Fibroblast of skin of abdomen (primary cell): ENCODE data around the gene PPP2R5D.

Experiments
- DNase-seq: peaks from one replicate; pipeline ENCODE4 v3.0.0-alpha.2; 2013

The PPP2R5D gene

DNA sequence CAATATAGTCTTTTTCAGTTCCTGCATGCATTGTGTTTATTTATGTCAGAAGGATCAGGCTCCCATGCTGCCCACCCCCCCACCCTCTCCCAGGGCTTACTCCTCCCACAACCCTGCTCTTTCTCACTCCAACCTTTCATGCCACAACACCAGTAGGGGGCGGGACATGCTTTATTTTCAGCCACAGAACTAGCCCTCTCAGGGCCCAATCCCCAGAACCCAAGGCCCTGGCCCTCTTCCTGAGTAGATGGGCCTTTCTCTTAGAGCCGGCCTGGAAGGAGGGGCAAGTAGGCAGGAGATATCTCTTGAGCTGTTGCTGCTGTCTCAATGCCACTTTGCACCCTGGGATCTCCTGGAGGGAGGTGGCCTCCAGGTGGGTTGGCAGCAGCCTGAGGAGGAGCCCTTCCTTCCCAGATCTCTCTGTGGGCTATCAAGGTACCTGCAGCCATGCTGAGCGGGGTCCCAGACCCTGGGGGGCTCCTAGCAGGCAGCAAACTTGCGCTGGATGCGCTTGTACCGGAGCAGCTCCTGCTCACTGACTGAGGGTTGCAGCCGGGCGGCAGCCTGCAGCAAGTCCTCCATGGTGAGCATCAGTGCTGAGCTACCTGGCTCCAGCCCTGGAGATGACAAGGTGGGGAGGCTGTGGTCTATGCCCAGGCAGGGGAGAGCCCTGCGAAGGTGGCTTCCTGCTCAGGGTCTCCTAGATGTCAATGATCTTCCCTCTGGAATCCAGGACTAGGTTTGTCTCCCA, 20.3 kb upstream of the PPP2R5D start:
- peak; percentile 33 for DNase-seq

DNA sequence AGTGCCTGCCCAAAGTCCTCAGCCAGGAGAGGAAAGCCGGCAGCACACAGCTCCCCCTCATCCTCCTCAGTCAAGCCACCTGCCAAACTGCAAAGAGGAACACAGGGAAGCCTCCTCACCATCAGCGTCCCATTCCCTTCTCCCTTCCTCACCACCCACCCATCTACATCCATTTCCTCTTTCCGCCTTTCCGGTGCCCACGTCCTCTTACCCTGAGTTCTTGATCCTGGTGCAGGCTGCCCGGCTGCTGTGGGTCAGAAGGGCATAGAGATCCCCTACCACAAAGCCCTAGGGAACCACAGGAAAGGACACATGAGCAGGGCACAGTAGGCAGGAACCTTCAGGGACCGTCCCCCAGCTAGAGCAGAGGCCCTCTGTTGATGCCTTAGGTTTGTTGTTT, 17.8 kb upstream of the PPP2R5D start:
- DNase-seq, result no peak

DNA sequence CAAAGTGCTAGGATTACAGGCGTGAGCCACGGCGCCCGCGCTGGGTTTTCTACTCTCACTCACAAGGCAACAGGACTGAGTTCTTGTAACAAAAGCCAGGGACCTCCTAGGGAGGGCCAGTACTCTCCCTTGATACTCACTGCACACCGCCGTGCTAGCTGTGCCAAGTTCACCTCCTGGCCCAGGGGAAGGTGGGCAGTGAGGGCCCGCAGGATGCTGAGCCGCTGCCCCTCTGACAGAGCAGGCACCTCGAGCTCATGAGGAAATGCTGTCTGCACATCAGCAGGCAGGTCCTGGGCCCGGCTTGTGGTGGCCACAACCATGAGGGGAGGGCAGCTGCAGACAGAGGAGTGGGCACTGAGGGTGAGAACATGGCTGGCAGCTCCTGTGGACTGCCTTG, 17.1 kb upstream of the PPP2R5D start:
- no peak for DNase-seq

DNA sequence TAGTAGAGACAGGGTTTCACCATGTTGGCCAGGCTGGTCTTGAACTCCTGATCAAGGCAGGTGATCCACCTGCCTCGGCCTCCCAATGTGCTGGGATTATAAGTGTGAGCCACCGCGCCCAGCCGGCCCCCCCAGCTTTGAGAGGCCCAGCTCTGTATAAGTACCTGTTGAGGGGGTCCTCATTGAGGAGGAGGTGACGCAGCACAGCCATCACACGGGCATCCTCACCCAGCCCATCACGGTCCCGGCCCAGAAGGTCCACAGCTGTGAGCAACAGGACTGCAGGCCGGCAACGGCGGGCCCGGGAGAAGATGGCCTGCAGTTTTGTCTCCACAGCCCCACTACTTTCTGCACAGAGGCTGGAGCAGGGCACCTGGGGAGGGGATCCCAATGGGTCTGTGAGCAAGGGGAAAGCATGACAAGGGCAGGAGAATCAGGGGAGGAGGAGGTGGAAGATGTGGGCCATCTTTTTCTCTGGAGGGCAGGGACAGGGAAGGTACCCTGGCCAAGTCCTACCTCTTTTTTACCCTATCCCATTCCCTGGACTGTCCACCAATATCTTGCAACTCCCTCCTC, 16.2 kb upstream of the PPP2R5D start:
- no peak for DNase-seq

DNA sequence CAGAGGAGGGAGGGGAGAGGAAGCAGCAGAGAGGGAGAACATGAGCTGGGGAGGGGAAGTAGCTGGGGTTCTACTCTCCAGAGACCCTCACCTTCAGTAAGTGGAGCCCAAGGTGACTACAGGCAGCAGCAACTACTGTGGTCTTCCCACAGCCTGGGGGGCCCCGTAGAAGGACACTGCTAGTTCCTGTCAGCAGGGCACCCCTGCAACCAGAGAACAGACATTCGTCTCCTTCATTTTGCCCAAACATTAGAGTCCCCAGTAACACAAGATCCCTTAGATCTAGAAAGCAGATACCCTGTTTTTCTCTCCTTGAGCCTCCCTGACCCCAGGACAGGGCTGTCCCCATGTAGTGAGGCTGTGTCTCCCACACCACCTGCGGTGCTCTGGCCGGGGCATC, 15.6 kb upstream of the PPP2R5D start:
- DNase-seq, result no peak

DNA sequence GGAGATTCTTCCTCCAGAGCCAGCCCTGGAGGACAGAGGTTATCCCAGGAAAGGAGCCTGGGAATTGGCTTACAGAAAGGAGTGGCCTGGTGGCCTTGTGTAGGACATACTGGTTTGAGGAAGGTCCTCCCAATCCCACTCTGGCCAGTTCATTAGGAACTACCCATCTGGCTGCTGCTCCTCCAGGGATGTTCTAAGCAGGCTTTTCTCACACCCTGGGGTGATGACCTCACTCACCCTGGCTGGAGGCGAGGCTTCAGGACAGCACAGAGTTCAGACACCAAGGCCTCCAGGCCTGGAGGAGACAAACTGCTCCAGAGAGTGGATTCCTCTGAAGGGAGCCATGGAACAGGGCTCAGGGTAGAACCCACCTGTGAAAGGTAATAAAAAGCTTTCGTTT, 14.9 kb upstream of the PPP2R5D start:
- no peak for DNase-seq

DNA sequence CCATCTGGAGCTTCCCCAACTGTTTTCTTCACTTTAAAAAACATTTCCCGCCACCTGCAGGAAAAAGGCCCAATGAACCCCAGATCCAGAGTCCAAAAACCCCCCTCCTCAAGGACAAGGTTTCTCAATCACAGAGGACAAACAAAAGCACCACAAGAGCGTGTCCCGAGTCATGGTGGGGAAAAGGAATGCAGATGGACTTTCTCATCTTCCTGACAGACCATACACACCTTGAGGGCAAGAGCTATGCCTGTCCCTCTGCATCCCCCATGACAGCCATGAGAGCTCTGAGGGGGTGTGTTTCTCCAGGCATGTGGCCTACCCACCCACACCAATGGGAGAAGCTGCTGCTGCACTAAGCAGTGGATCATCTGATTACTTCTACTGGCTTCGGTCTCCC, 14.4 kb upstream of the PPP2R5D start:
- no peak for DNase-seq

DNA sequence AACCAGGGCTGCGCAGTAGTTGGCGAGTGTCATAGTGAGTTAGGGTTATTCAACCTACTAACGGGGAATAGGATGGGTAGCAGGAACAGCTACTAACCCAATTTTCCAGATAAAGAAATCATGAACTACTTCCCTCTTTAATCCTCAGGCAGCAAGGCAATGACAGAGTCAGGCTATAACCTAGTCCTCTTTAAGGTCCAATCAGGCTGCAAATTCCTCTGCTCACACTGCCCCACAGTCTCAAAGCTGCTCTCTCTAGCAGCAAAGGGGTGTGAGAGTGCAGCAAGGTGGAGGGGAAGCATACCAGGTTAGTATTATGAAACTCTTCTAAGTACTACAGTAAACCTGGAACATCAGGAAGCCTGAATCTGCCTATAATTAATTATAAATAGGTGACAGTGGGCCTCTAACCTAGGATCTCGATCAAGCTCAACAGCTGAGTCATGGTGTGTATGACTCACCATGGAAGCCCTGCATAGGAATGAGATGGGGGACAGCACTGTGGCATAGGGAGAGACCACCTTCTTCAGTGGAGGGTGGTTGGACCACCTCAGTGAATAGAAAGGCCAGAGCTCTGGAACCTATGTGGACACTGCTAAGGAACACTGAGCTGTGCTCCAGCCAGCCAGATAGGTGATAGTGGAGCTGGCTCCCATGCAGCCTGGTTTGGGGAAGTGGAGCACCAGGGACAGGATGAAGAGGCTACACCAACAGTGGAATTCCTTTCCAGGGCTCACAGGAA, 13.3 kb upstream of the PPP2R5D start:
- peak; percentile 28 for DNase-seq

DNA sequence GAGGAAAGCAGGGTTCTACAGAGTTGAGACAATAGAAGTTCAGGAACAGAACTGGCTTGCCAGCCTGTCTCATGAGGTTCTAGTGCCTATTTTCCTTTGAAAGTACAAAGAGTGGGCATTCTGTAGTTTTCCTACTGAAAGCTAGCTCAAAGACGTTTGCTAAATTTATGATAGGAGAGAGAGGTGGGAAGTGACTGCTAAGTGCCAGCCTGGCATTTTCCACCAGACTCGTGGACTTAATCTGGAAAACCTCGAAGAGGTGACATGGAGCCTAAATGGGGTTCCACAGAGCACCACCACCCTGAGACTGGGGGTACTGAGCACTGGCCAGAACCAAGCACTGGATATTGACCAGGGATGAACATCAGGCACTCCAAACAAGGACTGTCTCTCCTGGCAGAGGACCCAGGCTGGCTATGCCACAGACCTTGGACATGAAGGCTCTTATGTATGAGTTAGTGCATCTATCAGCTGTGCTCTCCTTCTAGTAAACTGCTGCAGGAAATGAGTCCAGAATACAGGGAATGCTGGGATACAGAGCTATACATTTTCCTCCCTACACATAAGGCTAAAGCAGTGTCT, 12.5 kb upstream of the PPP2R5D start:
- DNase-seq, result no peak

DNA sequence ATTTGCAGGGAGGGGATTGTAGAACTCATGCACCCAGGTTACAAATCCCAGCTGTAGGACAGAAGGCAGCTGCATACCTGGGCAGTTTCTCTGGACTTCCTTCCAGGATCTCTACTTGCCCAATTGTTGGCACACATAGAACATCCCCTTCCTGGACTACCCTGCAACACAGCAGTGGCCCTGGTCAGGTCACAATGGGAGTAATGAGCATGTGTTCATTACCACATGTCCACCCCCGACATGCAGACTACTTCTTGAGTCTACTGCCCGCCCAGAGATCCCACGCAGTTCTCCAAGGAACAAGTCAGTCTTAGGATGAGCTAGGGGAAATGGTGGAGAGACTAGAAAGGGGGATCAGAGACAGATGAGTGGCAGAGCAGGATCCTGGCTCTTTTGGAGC, 10.4 kb upstream of the PPP2R5D start:
- no peak for DNase-seq

DNA sequence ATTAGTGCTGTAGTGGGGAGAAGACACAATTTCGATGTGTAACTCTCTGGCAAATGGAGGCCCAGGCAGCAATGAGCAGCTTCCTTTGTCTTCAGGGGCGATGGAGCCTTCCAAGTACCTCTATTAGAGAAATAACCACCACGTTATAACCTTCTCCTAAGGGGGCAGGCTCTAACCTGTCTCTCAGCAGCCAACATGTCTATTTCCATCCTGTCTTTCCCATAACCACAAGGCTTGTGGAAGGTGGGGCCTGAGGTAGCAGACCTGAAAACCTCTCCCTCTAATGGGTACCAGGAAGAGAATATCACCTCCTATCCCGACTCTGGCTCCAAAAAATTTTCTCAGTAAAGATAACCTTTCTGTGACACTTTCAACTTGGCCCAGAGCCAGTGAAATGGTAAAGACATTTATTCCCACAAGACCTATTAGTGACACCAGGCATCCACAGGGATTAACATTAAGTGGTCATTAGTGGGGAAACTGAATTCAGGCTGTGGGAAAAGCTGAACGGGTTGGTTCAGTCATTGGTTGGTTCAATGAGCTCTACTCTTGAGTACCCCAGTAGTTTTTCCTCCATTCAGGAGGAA, 9.4 kb upstream of the PPP2R5D start:
- DNase-seq, result no peak

DNA sequence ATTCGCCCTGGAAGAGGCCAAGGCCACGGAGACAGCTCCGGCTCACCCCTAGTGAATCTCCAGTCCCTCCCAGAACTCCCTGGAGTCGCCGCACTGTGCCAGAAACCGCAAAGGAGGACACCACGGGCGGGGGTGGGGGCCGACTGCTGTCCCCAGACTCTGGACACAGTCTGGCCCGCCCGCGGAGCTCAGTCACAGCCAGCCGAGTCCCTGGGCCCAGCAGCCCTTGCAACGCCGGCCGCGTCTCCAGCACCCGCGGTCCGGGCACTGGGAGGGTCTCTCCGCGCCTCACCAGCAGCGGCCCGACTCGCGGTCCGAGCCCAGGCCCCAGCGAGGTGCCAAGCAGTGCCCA, 5.9 kb upstream of the PPP2R5D start:
- DNase-seq, result no peak

DNA sequence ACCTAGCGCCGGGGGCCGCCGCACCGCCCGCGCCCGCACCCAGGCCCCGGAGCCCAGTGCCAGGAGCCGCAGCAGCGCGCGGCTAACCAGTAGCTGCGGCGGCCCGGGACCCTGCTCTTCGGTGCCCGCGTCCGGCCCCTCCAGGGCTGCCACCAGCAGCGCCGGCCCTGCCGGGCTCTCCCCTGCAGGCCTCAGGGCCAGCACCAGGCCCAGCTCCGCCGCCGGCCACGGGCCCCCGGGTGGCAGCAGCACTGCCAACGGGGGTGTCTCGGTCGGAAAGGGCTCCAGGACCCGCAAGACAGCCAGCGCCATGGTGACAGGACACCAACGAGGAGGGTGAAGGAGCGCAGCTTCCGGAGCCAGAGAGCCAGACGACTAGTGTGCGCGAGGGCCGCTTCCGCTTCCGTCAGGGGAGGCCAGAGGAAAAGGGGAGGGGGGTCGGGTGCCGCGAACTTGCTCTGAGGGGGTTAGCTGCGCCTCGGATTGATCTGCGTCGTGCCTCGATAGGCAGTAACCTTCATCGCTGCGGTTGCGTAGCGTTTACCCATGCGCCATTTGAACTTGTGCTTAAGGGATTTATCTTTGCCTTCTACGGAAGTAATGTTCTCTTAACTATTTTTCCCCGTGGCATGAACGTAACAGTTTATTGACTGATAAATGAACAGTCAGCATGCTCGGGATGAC, 5.4 kb upstream of the PPP2R5D start, which contains the start of gene PEX6:
Gene PEX6 (minus strand): TSS at position 343 of the 684 bp plus-strand sequence. CDS start 31 bp downstream, at position 312.
- peak; percentile 87 for DNase-seq

DNA sequence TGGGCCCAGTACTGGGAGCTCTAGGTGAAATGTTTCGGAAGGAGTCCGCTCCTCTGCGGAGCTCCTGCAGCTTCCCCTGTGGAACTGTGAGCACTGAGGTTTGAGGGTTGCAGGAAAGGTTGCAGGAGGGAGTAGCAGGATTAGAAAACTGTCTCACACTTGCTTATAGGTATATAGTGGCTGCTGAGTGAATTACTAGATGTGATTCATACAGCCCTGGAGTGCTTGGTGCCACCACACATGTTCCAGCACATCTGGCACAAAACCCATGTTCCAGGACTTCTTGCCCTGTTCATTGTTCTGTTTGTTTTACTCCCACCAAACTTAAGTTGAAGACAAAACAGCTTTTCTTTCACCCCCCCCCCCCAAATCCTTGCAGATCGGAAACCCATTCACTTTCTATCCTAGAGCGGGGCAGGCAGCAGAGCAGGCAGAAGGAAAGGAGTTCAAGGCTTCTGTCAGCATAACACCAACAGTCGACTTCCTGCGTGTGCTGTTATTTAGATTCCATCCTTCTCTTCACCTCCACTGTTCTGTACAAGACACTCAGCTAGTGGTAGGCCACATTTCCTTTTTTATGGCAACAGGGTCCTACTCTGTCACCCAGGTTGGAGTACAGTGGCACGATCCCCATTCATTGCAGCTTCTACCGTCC, 4.7 kb upstream of the PPP2R5D start:
- peak; percentile 22 for DNase-seq

DNA sequence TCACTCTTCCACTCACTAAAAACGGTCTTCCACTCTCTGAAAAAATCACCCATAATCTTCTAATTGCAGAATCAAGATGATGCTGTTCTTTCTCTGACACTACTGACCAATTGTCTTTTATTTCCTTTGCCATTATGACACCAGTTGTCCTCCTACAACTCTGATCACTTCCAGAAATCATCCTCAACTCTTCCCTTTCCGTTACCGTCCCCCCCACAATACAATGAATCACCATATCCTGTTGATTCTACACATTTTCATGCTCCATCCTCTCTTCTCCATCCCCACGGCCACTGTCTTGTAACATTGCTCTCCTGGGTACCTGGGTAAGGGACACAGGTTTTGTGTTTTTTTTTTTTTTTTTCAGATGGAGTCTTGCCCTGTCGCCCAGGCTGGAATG, 2.5 kb upstream of the PPP2R5D start:
- DNase-seq, result no peak

DNA sequence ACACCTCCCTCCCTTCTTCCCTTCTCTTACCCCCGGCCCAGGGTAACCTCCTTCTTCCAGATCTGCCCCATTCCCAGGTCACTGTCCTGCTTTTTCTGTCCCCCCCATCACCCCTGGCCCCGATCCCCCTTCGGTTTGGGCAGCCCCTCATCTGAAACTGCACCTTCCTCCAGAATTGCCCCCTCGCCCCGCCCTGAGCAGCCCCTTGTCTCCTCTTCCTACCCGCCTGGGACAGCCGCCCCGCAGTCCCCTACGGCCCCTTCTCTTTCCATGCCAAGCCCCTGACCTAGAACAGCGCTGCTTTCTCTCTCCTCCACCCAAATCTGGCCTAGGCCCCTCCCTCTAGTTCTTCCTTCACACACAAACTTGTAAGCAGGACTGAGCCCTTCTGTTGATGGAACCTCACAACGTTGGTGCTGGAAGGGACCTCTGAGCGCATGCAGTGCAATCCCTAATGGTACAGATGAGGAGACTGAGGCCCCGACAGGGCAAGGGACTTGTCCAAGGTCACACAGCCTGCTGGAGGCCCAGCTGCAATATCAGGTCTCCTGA, 630 bp downstream of the PPP2R5D start:
- no peak for DNase-seq

DNA sequence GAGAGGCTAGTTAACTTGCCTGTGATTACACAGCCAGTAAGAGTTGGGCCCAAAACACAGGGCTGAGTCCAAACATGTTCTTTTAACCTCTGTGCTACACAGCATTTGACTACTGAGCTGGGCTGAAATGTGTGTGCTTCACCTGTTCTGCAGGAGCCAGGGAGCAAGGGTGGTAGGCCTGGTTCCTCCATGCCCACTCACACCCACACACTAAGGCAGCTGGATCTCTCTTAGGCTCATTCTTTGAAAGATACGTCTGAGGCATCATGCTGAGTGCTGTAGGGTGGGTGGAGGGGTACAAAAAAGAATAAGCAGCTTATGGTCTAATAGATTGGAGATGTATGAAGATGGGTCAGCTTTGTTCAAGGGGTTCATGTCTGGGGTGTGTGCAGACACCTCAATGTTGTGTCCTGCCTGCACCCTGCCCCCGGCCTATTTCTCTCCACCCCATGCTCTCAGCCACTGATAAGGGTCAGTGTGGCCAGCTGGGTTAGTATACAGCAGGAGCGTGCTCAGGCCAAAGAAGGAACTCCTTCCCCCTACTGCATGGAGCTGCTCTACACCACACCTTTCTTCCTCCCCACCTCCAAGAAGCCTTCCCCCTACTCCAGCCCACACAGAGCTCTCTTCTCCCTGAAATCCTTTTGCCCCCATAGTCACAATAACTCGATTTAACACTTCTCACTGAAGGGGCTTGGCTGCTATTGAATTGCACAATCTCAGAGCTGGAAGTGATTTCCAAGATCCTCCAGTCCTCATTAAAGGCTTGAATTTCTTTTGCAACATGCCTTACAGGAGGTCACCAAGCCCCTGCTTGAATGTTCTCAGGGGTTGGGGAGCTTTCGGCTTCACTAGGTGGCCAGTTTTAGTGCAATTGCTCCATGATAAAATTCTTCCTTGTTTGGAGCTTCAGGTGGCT, 3.4 kb downstream of the PPP2R5D start:
- DNase-seq, result no peak

DNA sequence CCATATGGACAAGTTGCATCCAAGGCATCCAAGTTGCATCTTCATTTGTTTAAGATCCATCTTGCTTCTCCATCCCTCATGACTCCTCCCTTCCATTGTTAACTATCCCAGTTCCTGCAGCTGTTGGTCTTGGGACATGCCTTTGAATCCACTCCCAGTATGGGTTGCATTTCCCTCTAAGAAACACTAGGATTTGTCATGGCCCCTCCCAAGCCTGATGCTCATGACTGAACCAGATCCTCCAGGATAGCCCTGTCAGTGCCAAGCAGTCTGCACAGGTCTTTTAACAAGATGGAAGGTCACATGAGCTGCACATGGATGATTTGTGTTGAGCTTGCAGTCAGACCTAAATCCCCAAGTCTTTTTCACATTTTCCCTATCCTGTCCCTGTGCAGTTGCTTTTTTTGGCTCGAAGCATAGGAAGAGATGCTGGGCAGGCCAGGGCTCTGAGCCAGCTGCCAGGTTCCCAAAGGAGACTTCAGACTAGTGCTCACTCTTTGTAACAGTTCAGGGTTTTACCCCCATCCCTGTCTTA, 4.2 kb downstream of the PPP2R5D start:
- no peak for DNase-seq

DNA sequence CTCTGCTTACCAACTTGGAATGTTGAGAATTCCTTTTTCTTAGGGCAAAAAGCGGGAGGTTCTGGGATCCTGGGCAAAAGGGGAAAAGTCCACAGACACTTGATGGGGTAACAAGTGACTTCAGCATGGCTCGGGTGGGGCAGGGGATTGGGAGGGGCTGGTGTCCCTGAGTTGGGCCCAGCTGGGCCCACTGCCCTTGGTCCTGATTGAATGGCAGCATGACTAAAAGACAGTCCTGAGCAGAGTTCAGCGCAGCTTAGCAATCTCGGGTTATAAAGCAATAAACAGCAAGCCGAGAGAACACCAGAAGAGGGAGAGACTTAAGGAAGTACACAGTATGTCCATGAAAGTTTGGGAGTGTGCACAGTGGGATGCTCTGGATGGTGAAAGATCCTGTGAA, 5.6 kb downstream of the PPP2R5D start:
- no peak for DNase-seq

DNA sequence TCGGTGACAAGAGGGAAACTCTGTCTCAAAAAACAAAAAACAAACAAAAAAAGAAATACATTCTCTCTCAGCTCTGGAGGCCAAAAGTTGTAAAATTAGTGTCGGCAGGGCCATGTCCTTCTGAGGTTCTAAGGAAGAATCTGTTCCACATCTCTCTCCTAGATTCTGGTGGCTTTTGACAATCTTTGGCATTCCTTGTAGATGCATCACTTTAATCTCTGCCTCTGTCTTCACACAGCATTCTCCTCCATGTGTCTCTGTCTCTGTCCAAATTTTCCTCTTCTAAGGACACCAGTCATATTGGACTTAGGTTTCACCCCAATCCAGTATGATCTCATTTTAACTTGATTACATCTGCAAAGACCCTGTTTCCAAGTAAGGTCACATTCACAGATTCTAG, 9.1 kb downstream of the PPP2R5D start:
- no peak for DNase-seq
